Renal pelvis (tissue), 12 donors: ENCODE measurements around the gene SPRED2. TPM values are rescaled to one million over a fixed set of nuclear protein-coding genes. Genes with fewer than 3 reads are reported as not detected.

Experiments
- DNase-seq: peaks from one replicate; pipeline ENCODE4 v3.0.0-alpha.2; 2013
- long read RNA-seq, 16 experiments: transcript quantifications; one replicate each; lab custom pipeline, GENCODE V29; 2026
- polyA plus RNA-seq, 3 donors: library from polyadenylated mRNA; unstranded; fragments of 120-200 nt; gene quantifications; one replicate each; pipeline ENCODE4 v1.2.1, GENCODE V29; 2013; ENCODE audit not compliant: insufficient read length in 3 of 3

SPRED2 gene, protein sequence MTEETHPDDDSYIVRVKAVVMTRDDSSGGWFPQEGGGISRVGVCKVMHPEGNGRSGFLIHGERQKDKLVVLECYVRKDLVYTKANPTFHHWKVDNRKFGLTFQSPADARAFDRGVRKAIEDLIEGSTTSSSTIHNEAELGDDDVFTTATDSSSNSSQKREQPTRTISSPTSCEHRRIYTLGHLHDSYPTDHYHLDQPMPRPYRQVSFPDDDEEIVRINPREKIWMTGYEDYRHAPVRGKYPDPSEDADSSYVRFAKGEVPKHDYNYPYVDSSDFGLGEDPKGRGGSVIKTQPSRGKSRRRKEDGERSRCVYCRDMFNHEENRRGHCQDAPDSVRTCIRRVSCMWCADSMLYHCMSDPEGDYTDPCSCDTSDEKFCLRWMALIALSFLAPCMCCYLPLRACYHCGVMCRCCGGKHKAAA
- polyA plus RNA-seq: 10 to 100 TPM; 35.3 to 35.6 (median 35.5) TPM
- long read RNA-seq, donor 1, full-length matches to known transcripts: 6 of 6 reads
- long read RNA-seq, donor 1, partial matches to known transcripts: 0 of 6 reads
- long read RNA-seq, donor 1, other reads (novel, unspliced or antisense): 0 of 6 reads
- long read RNA-seq, donor 2, full-length matches to known transcripts: 9 of 9 reads
- long read RNA-seq, donor 2, partial matches to known transcripts: 0 of 9 reads
- long read RNA-seq, donor 2, other reads (novel, unspliced or antisense): 0 of 9 reads
- long read RNA-seq, donor 3, full-length matches to known transcripts: 5 of 5 reads
- long read RNA-seq, donor 3, partial matches to known transcripts: 0 of 5 reads
- long read RNA-seq, donor 3, other reads (novel, unspliced or antisense): 0 of 5 reads
- long read RNA-seq, donor 4, full-length matches to known transcripts: 3 of 3 reads
- long read RNA-seq, donor 4, partial matches to known transcripts: 0 of 3 reads
- long read RNA-seq, donor 4, other reads (novel, unspliced or antisense): 0 of 3 reads
- long read RNA-seq, donor 5, full-length matches to known transcripts: 4 of 4 reads
- long read RNA-seq, donor 5, partial matches to known transcripts: 0 of 4 reads
- long read RNA-seq, donor 5, other reads (novel, unspliced or antisense): 0 of 4 reads
- long read RNA-seq, donor 6, full-length matches to known transcripts: 6 of 6 reads
- long read RNA-seq, donor 6, partial matches to known transcripts: 0 of 6 reads
- long read RNA-seq, donor 6, other reads (novel, unspliced or antisense): 0 of 6 reads
- long read RNA-seq, donor 7, full-length matches to known transcripts: 8 of 8 reads
- long read RNA-seq, donor 7, partial matches to known transcripts: 0 of 8 reads
- long read RNA-seq, donor 7, other reads (novel, unspliced or antisense): 0 of 8 reads
- long read RNA-seq, donor 8, full-length matches to known transcripts: 1 of 1 reads
- long read RNA-seq, donor 8, partial matches to known transcripts: 0 of 1 reads
- long read RNA-seq, donor 8, other reads (novel, unspliced or antisense): 0 of 1 reads
- long read RNA-seq, donor 9, full-length matches to known transcripts: 4 of 4 reads
- long read RNA-seq, donor 9, partial matches to known transcripts: 0 of 4 reads
- long read RNA-seq, donor 9, other reads (novel, unspliced or antisense): 0 of 4 reads
- long read RNA-seq, donor 10, full-length matches to known transcripts: 6 of 6 reads
- long read RNA-seq, donor 10, partial matches to known transcripts: 0 of 6 reads
- long read RNA-seq, donor 10, other reads (novel, unspliced or antisense): 0 of 6 reads
- long read RNA-seq, donor 11, full-length matches to known transcripts: 3 of 3 reads
- long read RNA-seq, donor 11, partial matches to known transcripts: 0 of 3 reads
- long read RNA-seq, donor 11, other reads (novel, unspliced or antisense): 0 of 3 reads
- long read RNA-seq, donor 12, full-length matches to known transcripts: 9 of 9 reads
- long read RNA-seq, donor 12, partial matches to known transcripts: 0 of 9 reads
- long read RNA-seq, donor 12, other reads (novel, unspliced or antisense): 0 of 9 reads
- long read RNA-seq, donor 13, full-length matches to known transcripts: 5 of 5 reads
- long read RNA-seq, donor 13, partial matches to known transcripts: 0 of 5 reads
- long read RNA-seq, donor 13, other reads (novel, unspliced or antisense): 0 of 5 reads
- long read RNA-seq, donor 14: 0 reads
- long read RNA-seq, donor 15, full-length matches to known transcripts: 8 of 8 reads
- long read RNA-seq, donor 15, partial matches to known transcripts: 0 of 8 reads
- long read RNA-seq, donor 15, other reads (novel, unspliced or antisense): 0 of 8 reads
- long read RNA-seq, donor 16, full-length matches to known transcripts: 5 of 5 reads
- long read RNA-seq, donor 16, partial matches to known transcripts: 0 of 5 reads
- long read RNA-seq, donor 16, other reads (novel, unspliced or antisense): 0 of 5 reads

DNA sequence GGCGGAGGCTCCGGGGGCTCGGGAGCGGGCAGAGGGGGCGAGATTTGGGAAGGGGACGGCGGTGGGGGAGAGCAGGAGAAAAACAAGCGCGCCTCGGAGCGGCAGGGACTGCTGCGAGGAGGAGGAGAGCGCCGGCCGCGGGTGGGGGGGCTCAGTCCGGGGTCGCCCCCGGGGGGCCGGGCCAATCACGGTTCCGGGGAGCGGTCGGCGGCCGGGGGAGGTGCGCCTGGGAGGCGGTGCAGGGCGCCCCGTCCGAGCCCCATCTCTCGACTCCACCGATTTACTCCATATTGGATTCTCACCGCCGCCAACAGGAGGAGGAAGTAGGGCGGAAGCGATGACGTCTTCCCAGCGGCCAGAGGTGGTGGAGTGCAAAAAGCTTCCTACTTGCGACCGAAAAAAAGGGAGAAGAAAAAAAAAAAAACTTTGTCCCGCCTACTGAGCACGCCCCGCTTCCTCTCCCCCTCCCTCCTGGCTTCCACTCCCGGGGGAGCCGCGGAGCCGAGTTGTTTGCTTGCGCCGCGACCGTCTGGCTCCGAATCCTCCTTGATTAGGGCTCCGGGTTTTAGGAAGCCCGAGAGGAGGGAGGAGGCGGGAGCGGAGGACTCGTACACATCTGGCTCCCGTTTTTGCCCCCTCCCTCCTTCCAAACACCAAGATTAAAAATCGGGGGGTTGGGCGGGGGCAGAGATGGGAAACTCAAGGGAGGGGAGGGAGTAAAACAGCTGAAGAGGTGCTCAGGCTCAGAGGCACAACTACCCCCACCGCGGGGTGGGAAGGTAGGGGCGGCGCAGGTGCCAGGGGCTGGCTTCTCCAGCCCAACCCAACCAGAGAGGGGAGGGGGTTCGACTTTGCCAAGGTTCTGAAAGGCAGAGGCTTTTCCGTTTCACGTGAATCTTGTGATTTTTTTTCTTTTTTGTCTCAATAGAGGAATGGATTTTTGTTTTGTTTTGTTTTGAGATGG, at the start of gene SPRED2:
TSS of gene SPRED2 (minus strand) at position 373 of the 964 bp plus-strand sequence. CDS start 612 bp downstream, outside the sequence.
- DNase-seq: peak; percentile 97

DNA sequence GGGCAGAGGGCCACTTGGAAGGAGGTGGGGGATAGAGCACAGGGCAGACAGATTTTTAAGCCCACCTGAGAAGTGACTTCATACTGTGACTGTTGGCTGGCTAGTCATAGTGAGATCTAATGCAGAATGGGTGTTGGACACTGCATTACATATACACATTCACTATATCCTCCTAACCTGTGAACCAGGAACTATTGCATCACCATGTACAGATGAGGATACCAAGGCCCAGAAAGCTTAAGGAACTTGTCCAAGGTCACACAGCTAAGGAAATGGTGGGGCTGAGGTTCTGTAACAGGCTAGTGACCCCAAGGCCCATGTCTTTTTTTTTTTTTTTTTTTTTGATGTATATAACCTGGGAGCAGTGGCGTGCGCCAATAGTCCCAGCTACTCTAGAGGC, 49.6 kb upstream of the SPRED2 start:
- DNase-seq: no peak

DNA sequence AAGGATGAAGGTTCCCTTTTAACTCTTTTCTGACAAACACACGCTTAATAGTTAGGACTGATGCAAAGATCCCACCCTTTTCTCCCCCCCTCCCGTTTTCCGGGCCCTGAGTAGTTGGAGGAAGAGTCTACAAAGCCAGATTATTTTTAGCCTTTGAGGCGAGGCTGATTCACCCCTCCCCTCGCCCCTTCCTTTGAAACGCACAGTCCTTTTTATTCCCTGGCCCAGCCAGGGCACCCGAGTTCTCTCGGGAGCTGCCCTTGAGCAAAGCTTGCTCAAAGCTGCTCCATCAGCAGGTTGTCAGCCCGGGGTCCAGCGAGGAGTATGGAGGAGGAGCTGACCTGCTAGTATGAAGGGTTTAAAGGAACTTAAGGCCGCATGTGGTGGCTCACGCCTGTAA, 47.1 kb upstream of the SPRED2 start:
- no peak for DNase-seq

DNA sequence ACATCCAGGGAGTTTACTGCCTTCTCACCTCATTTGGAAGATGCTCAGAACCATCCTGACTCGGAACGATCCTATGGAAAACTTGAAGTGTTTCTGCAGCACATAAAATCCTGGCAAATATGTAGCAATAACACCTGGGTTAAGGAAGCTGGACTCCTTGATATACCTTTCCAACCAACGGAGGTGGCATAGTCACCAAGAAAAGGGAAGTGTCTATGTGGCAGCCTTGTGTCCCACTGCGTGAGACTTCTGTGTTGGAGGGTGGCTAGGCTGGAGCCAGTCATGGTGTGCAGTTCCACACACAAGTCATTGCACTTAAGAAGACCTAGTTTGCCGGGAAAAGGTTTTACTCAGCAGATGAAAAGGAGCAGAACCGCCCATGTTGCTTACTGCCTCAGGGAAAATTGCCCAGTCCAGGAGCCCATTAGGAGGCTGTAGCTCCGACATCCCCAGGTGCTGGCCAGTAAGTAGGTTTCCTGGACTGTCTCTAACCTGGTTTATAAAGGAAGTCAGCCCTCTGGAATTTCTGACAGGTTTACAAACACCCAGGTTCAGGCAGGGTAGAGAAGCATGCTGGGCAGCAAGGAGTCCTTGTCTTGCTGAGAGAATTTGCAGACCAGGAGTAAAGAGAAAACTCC, 46.2 kb upstream of the SPRED2 start:
- DNase-seq: no peak

DNA sequence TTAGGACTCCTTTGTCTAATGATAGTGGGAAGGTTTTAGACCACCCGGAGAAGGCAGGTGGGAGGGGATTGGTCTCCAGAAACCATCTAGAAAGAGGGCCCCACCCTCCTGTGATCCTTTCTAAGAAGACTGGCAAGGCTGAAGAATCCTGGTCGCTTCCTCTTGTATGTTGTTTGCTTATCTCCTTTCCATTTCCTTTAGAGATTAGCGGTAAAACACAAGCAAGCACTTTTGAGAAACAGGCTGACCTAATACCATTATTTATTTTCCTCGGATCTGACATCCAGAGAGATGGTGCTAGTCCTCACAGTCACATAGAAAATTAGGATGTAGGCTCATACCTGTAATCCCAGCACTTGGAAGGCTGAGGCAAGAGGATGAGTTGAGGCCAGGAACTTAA, 45.2 kb upstream of the SPRED2 start:
- DNase-seq: no peak

DNA sequence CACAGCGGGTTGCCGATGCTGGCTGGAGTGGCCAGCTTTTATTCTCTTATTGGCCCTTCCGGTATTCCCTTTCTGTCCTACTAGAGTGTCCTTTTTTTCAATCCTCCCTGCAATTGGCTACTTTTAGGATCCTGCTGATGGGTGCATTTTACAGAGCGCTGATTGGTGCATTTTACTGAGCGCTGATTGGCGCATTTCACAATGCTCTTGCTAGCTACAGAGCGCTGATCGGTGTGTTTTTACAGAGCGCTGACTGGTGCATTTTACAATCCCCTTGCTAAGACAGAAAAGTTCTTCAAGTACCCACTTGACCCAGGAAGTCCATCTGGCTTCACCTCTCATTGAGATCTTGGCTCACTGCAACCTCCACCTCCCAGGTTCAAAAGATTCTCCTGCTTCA, 44.4 kb upstream of the SPRED2 start:
- DNase-seq: no peak

DNA sequence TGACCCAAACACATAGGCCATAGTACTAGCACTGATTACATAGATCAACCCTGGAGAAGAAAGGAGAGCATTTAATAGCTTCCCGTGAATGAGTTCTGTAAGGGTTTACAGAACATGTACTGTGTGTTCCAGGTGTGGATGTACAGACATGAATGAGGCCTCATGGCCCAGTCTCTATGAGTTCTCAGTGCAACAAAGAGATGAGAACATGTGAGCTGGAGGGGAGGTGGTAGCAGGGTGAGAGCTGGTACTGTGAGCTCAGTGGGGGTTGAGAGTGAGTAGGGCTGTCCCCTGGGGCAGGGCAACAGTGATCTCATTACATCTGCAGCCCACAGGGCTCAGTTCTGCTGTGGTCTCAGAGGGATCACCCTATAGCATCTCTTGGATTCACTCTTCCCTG, 42.6 kb upstream of the SPRED2 start:
- no peak for DNase-seq

DNA sequence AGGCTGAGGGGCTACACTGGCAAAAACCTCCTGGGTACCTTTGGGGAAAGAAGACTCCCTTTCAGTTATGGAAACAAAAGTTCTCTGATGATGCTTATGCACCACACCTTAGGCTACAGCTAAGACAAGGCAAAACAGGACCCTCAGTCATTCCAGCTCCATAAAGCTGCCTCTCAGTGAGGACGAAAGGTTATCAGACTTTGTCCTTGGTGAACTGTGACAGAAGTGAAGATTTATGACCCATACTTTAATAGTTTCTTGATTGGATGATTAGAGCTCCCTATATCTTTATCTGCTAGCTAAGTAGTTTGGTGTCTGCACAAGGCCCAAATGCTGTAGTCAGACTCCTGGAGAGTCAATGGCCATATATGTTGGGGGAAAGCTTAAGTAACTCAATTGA, 40.6 kb upstream of the SPRED2 start:
- no peak for DNase-seq

DNA sequence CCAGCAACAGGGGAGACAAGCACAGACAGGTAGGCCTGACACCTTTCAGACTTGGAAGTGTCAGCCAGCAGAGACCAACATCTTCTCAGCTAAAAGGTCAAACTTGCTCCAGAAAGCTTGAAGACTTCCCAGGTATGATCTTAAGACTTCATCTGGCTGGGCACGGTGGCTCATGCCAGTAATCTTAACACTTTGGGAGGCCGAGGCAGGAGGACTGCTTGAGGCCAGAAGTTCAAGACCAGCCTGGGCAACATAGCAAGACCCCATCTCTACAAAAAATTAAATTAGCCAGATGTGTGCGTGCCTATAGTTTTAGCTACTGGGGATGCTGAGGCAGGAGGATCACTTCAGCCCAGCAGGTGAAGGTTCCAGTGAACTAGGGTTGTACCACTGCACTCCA, 39.0 kb upstream of the SPRED2 start:
- no peak for DNase-seq

DNA sequence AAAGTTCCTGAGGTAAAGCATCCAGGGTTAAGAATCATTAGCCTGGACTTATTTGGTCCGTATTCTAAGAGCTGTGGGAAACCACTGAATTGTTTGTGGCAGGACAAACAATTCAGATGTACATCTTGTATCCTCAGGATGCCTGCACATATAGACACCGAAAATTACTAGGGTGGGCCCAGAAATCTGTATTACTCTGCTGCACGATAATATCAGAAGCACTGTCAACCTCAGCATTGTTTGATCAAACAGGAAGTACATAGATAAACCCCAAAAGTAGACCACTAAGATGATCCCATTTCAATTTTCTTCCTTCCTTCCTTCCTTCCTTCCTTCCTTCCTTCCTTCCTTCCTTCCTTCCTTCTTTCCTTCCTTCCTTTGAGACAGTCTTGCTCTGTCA, 34.2 kb upstream of the SPRED2 start:
- DNase-seq: no peak

DNA sequence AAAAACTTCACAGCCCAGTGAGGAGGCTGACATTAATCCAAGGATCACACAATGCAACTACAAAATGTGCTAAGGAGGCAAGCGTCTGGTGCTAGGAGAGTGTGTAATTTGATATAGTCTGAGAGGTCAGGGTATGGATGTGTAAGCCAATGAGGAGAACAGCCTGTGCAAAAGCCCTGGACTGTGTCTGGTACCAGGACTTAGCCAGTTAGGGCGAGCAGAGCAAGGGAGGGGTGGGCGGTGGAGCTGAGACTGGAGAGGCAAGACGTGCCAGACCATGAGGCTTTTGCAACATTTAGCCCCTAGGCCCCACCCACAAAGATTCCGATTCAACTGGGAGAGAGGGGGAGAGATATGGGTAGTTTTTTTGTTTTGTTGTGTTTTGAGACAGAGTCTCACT, 33.5 kb upstream of the SPRED2 start:
- no peak for DNase-seq

DNA sequence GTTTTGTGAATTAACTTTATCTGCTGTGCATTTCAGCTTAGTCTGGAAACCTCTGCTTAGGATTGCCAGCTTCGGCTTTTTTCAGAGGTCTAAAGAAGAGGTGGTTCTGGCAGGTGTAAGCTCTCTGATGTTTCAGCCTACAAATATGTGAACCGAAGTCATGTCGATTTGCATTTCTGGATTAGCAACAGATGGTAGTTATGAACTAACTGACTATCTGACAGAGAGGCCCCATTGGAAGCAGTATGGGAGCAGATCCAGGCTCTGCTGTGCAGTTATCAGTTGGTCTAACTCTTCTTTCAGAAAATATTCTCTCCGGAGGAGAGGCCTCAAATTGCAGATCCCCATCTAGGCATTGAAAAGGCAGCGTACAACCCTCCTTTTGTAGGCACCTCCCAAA, 32.7 kb upstream of the SPRED2 start:
- no peak for DNase-seq

DNA sequence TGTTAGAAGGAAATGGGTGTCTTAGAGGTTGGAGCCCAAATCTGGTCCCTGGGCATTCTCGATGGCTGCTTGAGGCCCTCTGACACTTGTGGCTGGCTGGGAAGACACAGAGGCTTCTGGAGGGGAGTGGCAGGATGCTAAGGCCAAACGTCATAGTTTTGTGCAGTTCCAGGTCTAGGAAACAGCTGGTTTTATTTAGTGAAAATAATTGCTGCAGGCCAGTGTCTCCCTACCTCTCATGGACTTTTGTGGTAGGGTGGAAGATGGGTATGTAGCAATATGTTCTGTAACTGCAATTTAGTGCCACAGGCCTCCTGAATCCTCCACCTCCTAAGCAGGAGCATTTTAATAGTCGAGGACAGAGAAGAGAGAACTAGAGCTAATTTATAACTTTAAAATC, 32.2 kb upstream of the SPRED2 start:
- no peak for DNase-seq

DNA sequence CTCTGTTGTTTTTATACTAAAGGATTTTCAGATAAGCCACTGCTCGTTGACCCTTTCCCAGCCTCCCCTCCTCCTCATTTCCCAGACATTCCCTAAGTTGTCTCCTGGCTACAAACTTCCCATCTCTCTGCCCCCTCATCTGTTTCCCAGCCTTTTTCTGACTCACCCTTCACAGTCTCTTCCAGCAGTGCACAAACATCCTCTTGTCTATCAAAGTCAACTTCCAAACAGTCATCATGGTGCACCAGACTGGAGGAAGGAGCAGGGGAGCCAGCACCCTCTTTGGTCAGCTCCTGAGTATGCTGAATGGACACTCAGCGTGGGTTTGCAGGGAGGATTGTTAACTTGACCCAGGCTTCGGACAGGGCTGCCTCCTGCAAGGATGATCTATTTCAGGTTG, 26.6 kb upstream of the SPRED2 start:
- no peak for DNase-seq

DNA sequence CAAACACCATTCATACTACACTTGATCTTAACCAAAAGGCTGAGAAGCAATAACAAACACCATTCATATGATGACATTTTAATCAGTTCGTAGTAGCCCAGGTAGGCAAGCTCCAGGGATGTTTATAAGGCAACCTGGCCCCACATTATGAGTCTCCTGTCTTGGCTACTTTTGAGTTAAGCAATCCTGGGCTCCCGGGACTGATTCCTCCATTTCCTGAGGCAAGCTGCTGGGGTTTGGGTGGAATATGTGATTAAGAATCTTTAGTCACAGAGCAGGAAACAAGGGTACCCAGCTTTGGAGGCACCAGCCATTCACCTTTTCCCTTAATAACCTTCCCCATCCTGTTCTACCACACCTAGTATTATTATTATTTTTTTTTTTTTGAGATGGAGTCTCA, 24.5 kb upstream of the SPRED2 start:
- DNase-seq: no peak

DNA sequence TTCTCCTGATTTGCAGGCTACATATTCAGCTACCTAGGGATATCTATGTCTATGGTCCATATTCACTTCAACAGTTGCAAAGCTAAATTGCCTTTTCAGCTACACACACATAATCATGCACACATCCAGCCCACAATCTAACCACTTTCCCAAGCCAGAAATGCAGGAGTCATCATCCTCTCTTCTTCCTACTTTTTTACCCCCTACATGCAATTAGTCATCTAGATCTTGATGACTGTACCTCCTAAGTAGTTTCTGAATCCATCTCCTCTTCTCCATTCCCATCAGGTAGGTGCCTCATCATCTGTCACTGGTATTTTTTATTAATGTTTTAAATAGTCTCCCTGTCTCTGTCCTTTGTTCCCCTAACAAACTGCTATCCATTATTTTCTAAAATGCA, 23.7 kb upstream of the SPRED2 start:
- DNase-seq: no peak

DNA sequence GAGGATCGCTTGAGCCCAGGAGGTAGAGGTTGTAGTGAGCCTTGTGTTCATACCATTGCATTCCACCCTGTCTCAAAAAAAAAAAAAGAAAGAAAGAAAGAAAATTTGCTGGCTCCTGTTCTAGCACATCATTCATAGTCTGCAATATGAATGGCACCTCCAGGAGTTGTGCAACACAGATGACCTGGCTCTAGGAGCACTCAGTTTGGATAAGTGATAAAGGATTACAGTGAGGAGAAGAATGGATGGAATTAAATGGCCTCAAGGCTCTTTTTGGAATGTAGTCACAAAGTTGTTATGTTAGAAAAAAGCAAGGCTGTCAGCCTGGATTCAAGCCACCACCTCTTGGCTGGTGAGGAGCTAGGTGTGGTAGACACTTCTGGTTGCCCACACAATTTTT, 21.5 kb upstream of the SPRED2 start:
- no peak for DNase-seq
